GM20000 (cell line): ENCODE results near the gene GPR156.
"Not testable (repeated sequence)": the region's sequence is repeated elsewhere in the genome, so short reads cannot be mapped to it uniquely, and the experiment has no call there.

Experiments used
- DNase-seq: peaks from one replicate; pipeline ENCODE4 v3.0.0; 2012; ENCODE audit warnings: low spot score
- CTCF ChIP-seq: IDR thresholded peaks from 2 replicates; pipeline ENCODE4 v1.5.1; 2012; ENCODE audit warnings: mild to moderate bottlenecking, control low read depth; ENCODE audit errors: extremely low read depth, missing control alignments

The GPR156 gene

GRCh38 chr3:120284747-120285507 lies at the start of gene GPR156:
TSS of gene GPR156 (minus strand) at chr3:120285222. CDS start at chr3:120244098, 41,124 bp downstream.
- no peak for TF ChIP-seq CTCF

GRCh38 chr3:120332646-120333045 lies 47.6 kb upstream of the GPR156 start:
- no peak for DNase-seq

More at GRCh38 chr3:120284747-120285507, at the start of gene GPR156:
- peak; percentile 62 for DNase-seq

DNA sequence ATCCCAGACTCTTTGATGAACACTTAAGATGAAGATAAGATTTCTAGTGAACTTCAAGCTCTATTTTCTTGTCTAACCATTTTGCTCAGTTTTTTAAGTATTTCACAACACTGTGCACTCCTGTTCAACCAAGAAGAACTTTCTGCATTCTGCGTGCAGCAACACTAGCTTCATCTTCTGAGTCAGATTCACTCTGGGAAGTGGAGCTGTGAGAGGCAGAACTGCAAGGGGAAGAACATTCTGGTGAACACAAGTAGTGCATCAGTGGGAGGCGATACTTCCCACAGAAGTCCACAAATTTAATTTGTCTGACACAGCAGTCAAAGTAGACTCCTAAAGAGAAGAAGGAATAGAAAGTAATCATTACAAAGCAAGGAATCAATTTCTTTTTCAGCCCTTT lies 46.1 kb upstream of the GPR156 start:
- TF ChIP-seq CTCF: no peak
- no peak for DNase-seq

More at GRCh38 chr3:120332646-120333045, 47.6 kb upstream of the GPR156 start:
- TF ChIP-seq CTCF: no peak

- no peak for TF ChIP-seq CTCF
- DNase-seq: no peak
Observed at GRCh38 chr3:120326784-120327183, 41.8 kb upstream of the GPR156 start.

DNA sequence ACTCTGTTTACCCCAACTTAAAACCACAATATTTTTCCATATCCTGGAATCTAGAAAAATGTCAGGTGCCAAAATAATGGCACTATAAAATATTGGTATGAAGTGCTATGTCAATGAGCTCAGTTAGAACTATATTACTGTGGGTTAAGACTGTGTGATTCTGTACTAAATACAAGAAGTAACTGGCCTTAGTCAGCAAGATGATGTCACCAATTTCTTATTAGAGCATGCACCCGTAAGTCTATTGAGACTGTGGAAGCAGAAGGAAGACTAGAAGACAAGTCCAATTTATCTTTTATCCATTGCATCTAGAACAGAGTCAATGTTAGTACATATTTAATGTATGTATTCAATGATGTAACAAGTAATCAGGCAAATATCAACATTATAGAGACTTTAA lies 39.2 kb upstream of the GPR156 start:
- no peak for DNase-seq
- no peak for TF ChIP-seq CTCF

DNA sequence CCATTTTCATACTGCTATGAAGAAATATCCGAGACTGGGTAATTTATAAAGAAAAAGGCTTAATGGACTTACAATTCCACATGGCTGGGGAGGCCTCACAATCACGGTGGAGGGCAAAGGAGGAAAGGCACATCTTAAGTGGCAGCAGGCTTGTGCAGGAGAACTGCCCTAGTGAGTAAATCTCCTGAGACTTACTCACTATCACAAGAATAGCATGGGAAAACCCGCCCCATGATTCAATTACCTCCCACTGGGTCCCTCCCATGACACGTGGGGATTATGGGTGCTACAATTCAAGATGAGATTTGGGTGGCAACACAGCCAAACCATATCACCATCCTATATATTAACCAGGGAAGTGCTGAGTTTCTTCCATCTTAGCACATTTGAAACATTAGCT lies 38.7 kb upstream of the GPR156 start:
- not testable (repeated sequence) for DNase-seq

DNA sequence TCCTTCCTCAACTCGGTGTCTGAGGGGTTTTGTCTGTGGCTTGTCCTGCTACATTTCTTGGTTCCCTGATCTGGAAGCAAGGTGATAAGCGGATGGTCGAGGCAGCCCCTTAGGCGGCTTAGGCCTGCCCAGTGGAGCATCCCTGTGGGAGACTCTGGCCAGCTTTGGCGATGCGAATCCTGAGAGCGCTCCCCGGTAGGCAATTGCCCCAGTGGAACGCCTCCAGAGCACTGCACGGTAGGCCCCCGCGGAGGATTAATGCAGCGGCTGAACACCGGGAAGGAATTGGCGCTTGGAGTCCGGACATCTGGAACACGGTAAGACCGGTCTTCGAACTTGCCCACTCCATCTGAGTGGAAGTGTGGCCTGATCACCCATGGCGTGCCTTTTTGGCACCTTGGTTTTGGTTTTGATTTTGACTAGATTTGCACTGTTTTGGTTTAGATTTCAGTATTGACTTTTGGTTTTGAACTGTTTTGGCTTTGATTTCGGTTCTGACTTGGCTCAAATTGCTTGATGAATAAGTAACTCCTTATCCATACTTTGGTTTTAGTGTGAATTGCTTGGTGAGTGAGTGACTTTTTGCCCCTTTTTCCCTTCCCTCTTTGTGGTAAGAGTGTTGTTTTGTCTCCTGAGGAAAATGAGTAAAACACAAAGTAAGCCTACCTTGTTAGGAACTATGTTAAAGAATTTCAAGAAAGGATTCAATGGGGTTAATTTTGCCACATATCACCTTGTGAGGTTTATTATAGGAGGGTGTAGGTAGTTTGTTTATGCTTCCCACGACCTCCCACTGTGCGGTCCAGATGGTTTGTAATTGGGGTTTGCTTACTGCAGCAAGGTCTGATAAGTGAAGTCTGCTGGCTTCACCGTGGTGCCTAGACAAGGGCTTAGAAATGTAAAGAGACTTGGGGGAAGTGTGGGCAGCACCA lies 27.1 kb upstream of the GPR156 start:
- TF ChIP-seq CTCF: no peak
- no peak for DNase-seq
